ENCODE data around the gene TMEM132D.

- TF ChIP-seq RBBP5 (IDR thresholded peaks at IDR 0.05; ENCODE audit: borderline replicate concordance, low read depth, low read length) = no peak
- TF ChIP-seq HDAC2 (IDR thresholded peaks at IDR 0.05; ENCODE audit: borderline replicate concordance in 1 of 2, low read depth in 2 of 2, low read length in 2 of 2) = no peak
- TF ChIP-seq CTCF (IDR thresholded peaks at IDR 0.05; ENCODE audit: control extremely low read depth in 1 of 3, insufficient read depth in 1 of 3, low read depth in 1 of 3, low read length in 3 of 3) = peak; percentile 46 to 73 (median 64)
- no peak for TF ChIP-seq RFX5 (IDR thresholded peaks at IDR 0.05; ENCODE audit: borderline replicate concordance, low read depth, low read length)
- TF ChIP-seq PHF8 (conservative IDR thresholded peaks at IDR 0.05; ENCODE audit: low read depth, low read length) = no peak
Measured at GRCh38 chr12:129704232-129704830, 199.5 kb downstream of the TMEM132D start.

Measured in H1 (cell line).